GM23248 (cell line): ENCODE data around the gene OPCML. TPM values are rescaled to one million over a fixed set of nuclear protein-coding genes. Genes with fewer than 3 reads are reported as not detected.

Experiments
- DNase-seq: peaks from one replicate; pipeline ENCODE4 v3.0.0-alpha.2; 2015
- H2AFZ ChIP-seq: fragments of 200-600 bp; sonication (generic); 2 replicates; pipeline ENCODE4 v1.6.1; 2016; ENCODE audit warnings: antibody characterized with exemption
- H3F3A ChIP-seq: fragments of 200-600 bp; sonication (generic); 2 replicates; pipeline ENCODE4 v1.6.1; 2016; ENCODE audit warnings: mild to moderate bottlenecking, antibody characterized with exemption, mixed run types; ENCODE audit not compliant: insufficient read depth
- H3K27ac ChIP-seq: fragments of 200-600 bp; sonication (generic); 2 replicates; pipeline ENCODE4 v1.5.1; 2016; ENCODE audit warnings: mild to moderate bottlenecking
- H3K27me3 ChIP-seq: fragments of 200-600 bp; sonication (generic); replicated peaks from 2 replicates; pipeline ENCODE4 v1.6.1; 2016; ENCODE audit warnings: mild to moderate bottlenecking; ENCODE audit not compliant: insufficient read depth
- H3K36me3 ChIP-seq: fragments of 200-600 bp; sonication (generic); 2 replicates; pipeline ENCODE4 v1.6.1; 2016; ENCODE audit warnings: low read depth, mild to moderate bottlenecking
- H3K4me1 ChIP-seq: fragments of 200-600 bp; sonication (generic); 2 replicates; pipeline ENCODE4 v1.6.1; 2016; ENCODE audit warnings: mild to moderate bottlenecking; ENCODE audit not compliant: insufficient read depth
- H3K4me2 ChIP-seq: fragments of 200-600 bp; sonication (generic); one replicate; pipeline ENCODE4 v1.6.1; 2016; ENCODE audit warnings: mild to moderate bottlenecking; ENCODE audit not compliant: unreplicated experiment
- H3K4me3 ChIP-seq: fragments of 200-600 bp; sonication (generic); 2 replicates; pipeline ENCODE4 v1.5.1; 2016; ENCODE audit warnings: mild to moderate bottlenecking
- H3K79me2 ChIP-seq: fragments of 200-600 bp; sonication (generic); 2 replicates; pipeline ENCODE4 v1.6.1; 2016; ENCODE audit warnings: mild to moderate bottlenecking; ENCODE audit not compliant: insufficient read depth
- H3K9ac ChIP-seq: fragments of 200-600 bp; sonication (generic); 2 replicates; pipeline ENCODE4 v1.6.1; 2016; ENCODE audit warnings: mild to moderate bottlenecking
- H3K9me2 ChIP-seq: fragments of 200-600 bp; sonication (generic); 2 replicates; pipeline ENCODE4 v1.6.1; 2016; ENCODE audit warnings: mixed run types, mild to moderate bottlenecking, moderate library complexity; ENCODE audit not compliant: insufficient read depth
- H3K9me3 ChIP-seq: fragments of 200-600 bp; sonication (generic); one replicate; pipeline ENCODE4 v1.6.1; 2017; ENCODE audit warnings: low read depth
- H4K20me1 ChIP-seq: fragments of 200-600 bp; sonication (generic); 2 replicates; pipeline ENCODE4 v1.6.0; 2016; ENCODE audit not compliant: insufficient read depth
- EZH2 ChIP-seq: fragments of 200-600 bp; sonication (generic); IDR thresholded peaks from 2 replicates; pipeline ENCODE4 v1.6.1; 2018; ENCODE audit warnings: antibody characterized with exemption, mild to moderate bottlenecking; ENCODE audit not compliant: insufficient read depth, poor library complexity, severe bottlenecking
- EZH2phosphoT487 ChIP-seq: fragments of 200-600 bp; sonication (generic); IDR thresholded peaks from 2 replicates; pipeline ENCODE4 v1.6.1; 2018; ENCODE audit warnings: antibody characterized with exemption, moderate library complexity, mild to moderate bottlenecking, low read depth; ENCODE audit not compliant: insufficient read depth
- WGBS, 2 experiments: methylation state at CpG; one replicate each; pipeline ENCODE4 v1.1.6; 2015 to 2017; ENCODE audit warnings: low lambda C conversion rate in 2 of 2, low coverage in 1 of 2; ENCODE audit errors: missing lambda C conversion rate in 2 of 2; 5-methylcytosine and 5-hydroxymethylcytosine counted together
- in situ Hi-C: fragments of 300-500 bp; cut with MboI; formaldehyde crosslinking; loops from 2 replicates; pipeline ENCODE4 v1.15.0; 2020
- polyA plus RNA-seq: library from polyadenylated mRNA; unstranded; fragments of >200 nt; fragmentation: Nextera tagmentation; extraction: Ambion mirVana; gene quantifications from 2 replicates; pipeline ENCODE4 v1.2.1, GENCODE V29; 2016
- total RNA-seq: library from RNA; depleted of rRNA; stranded (reverse); fragments of >200 nt; shearing (Covaris generic); gene quantifications from 2 replicates; pipeline ENCODE4 v1.2.3, GENCODE V29; 2014

OPCML gene
- total and polyA plus RNA-seq, 2 experiments from 2014 or later: 0.69 to 1.6 TPM

GRCh38 chr11:133072858-133073582 lies 459.3 kb downstream of the OPCML start:
- Histone ChIP-seq H3K27me3 (peaks cover 14% of the 10 kb centered on the region), H3K9me3 (no peaks in the 10 kb centered on the region), H3F3A (no peaks in the 10 kb centered on the region), H3K4me1 (no peaks in the 10 kb centered on the region), H4K20me1 (no peaks in the 10 kb centered on the region), H3K36me3 (no peaks in the 10 kb centered on the region), H2AFZ (no peak overlapping the region), H3K4me3 (no peak overlapping the region), H3K9ac (no peak overlapping the region), H3K9me2 (no peaks in the 10 kb centered on the region), H3K4me2 (no peak overlapping the region), H3K79me2 (no peaks in the 10 kb centered on the region), H3K27ac (no peak overlapping the region)
- no peak for DNase-seq
- WGBS, 2 experiments: 66 to 73% methylated on average over 10 of the region's 10 CpGs
- in situ Hi-C loops: no loop called here
- no peak for TF ChIP-seq EZH2phosphoT487
- no peak for TF ChIP-seq EZH2

GRCh38 chr11:133072378-133072777 lies 459.9 kb downstream of the OPCML start:
- no peak for DNase-seq

GRCh38 chr11:133070791-133071190 lies 461.5 kb downstream of the OPCML start:
- Histone ChIP-seq H3K9me2 (no peaks in the 10 kb centered on the region), H3K27me3 (peaks cover 4% of the 10 kb centered on the region), H3F3A (no peaks in the 10 kb centered on the region), H4K20me1 (no peaks in the 10 kb centered on the region), H2AFZ (no peak overlapping the region), H3K4me2 (no peak overlapping the region), H3K36me3 (no peaks in the 10 kb centered on the region), H3K27ac (no peak overlapping the region), H3K4me3 (no peak overlapping the region), H3K9ac (no peak overlapping the region), H3K79me2 (no peaks in the 10 kb centered on the region), H3K9me3 (no peaks in the 10 kb centered on the region), H3K4me1 (no peaks in the 10 kb centered on the region)
- TF ChIP-seq EZH2phosphoT487 (no peak), EZH2 (no peak)
- in situ Hi-C loops: no loop called here
- no peak for DNase-seq
- WGBS, 2 experiments: 54 to 58% methylated on average over 3 of the region's 3 CpGs

More at GRCh38 chr11:133072378-133072777, 459.9 kb downstream of the OPCML start:
- in situ Hi-C loops: no loop called here
- H3F3A ChIP-seq: no peaks in the 10 kb centered on the region
- no peaks in the 10 kb centered on the region for H4K20me1 ChIP-seq
- TF ChIP-seq EZH2: no peak
- TF ChIP-seq EZH2phosphoT487: no peak
- H2AFZ ChIP-seq: no peak overlapping the region
- no peaks in the 10 kb centered on the region for H3K9me2 ChIP-seq
- no peak overlapping the region for H3K27ac ChIP-seq
- 31 to 34% methylated on average over 7 of the region's 7 CpGs for WGBS, 2 experiments
- H3K9me3 ChIP-seq: no peaks in the 10 kb centered on the region
- no peak overlapping the region for H3K4me3 ChIP-seq
- H3K4me1 ChIP-seq: no peaks in the 10 kb centered on the region
- H3K4me2 ChIP-seq: no peak overlapping the region
- no peak overlapping the region for H3K9ac ChIP-seq
- H3K36me3 ChIP-seq: no peaks in the 10 kb centered on the region
- peaks cover 8% of the 10 kb centered on the region for H3K27me3 ChIP-seq
- no peaks in the 10 kb centered on the region for H3K79me2 ChIP-seq

GRCh38 chr11:133070021-133070713 lies 462.1 kb downstream of the OPCML start:
- H3K27ac ChIP-seq: no peak overlapping the region
- H3F3A ChIP-seq: no peaks in the 10 kb centered on the region
- no peaks in the 10 kb centered on the region for H4K20me1 ChIP-seq
- no peaks in the 10 kb centered on the region for H3K79me2 ChIP-seq
- no peaks in the 10 kb centered on the region for H3K36me3 ChIP-seq
- no peak overlapping the region for H2AFZ ChIP-seq
- H3K4me1 ChIP-seq: no peaks in the 10 kb centered on the region
- no peaks in the 10 kb centered on the region for H3K9me2 ChIP-seq
- TF ChIP-seq EZH2 (no peak), EZH2phosphoT487 (no peak)
- H3K4me2 ChIP-seq: no peak overlapping the region
- no peak overlapping the region for H3K9ac ChIP-seq
- H3K4me3 ChIP-seq: no peak overlapping the region
- no peak for DNase-seq
- WGBS, 2 experiments: 44 to 49% methylated on average over 11 of the region's 11 CpGs
- H3K27me3 ChIP-seq: peaks cover 4% of the 10 kb centered on the region
- in situ Hi-C loops: no loop called here
- no peaks in the 10 kb centered on the region for H3K9me3 ChIP-seq
